GM13976 (cell line): Measurements from ENCODE around the gene CA7.

Experiments used
- DNase-seq: peaks from one replicate; pipeline ENCODE4 v3.0.0; 2012; ENCODE audit warnings: low spot score
- in situ Hi-C: fragments of 300-500 bp; cut with MboI; formaldehyde crosslinking; loops from one replicate; pipeline ENCODE4 v1.12.0; 2022; ENCODE audit warnings: low sequenced_read_pairs, mixed read lengths, inconsistent platforms; ENCODE audit not compliant: unreplicated experiment
- TF ChIP-seq, protein P1 (sequence below): IDR thresholded peaks from 2 replicates; pipeline ENCODE4 v1.5.1; 2012; ENCODE audit warnings: borderline replicate concordance, mild to moderate bottlenecking; ENCODE audit not compliant: insufficient read depth; ENCODE audit errors: extremely low read depth, missing control alignments, control extremely low read depth

Gene CA7

DNA sequence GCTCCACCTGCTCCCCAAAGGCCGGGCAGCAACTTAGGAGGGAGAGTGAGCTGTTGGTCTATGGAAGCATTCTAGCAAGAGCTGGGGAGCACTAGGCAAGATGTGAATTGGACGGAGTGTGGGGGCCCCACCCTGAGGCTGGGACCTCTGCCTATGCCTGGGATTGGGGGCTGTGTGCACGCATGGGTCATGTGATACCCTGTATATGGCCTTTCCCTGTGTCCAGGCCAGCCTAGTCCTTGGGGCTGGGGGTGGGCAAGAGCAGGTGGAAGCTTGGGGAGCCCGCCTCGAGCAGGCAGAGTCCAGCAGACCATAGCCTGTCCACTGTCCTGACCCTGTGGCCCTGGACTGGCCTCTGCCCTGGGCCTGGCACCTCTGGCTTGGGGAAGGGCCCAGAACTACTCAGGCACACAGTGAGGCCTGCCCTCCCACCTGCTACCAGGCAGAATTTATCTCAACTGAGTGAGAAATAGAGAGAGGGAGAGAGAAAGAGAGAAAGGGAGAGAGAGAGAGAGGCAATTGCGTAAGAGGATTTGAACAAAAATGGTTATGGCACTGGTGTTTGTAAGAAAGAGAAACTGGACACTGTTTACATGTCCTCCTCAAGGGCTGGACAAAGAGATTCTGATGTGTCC is 55.2 kb downstream of the CA7 start:
- TF ChIP-seq, protein P1, sequence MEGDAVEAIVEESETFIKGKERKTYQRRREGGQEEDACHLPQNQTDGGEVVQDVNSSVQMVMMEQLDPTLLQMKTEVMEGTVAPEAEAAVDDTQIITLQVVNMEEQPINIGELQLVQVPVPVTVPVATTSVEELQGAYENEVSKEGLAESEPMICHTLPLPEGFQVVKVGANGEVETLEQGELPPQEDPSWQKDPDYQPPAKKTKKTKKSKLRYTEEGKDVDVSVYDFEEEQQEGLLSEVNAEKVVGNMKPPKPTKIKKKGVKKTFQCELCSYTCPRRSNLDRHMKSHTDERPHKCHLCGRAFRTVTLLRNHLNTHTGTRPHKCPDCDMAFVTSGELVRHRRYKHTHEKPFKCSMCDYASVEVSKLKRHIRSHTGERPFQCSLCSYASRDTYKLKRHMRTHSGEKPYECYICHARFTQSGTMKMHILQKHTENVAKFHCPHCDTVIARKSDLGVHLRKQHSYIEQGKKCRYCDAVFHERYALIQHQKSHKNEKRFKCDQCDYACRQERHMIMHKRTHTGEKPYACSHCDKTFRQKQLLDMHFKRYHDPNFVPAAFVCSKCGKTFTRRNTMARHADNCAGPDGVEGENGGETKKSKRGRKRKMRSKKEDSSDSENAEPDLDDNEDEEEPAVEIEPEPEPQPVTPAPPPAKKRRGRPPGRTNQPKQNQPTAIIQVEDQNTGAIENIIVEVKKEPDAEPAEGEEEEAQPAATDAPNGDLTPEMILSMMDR = no peak
- in situ Hi-C loops = no loop called here
- no peak for DNase-seq

DNA sequence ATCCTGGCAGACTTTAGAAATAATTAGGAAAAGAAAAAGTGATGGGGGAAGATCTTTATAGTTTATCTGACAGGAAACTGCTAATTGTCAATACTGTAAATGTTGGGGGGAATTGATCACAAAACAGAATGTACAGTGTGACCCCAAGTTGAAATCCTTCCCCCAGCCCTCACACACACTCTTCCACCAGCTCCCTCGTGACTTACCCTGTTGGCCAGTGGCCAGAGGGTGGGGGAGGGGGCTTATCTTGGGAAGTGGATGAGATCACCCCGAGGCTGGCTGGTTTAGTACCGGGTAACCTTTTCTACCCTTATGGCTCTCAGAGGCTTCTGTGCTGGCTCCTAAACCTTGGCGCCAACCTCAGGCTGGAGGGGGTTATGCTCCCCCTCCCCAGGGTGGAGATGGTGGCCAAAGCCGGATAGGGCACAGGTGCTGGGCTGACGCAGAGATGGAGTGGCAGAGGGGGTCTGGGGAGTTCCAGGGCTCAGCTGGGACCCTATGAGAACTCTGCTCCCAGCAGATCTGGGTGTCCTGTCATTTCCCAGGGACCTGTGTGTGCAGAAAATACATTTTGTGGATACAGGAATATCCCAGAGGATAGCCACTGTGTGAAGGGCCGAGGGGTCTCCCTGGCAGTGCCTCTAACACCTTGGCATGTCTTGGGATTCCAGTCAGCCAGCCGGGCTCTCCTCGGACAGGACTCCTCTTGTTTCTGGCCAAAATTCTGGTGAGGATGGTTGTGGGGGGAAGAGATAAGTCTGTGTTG is 55.9 kb downstream of the CA7 start:
- in situ Hi-C loops = no loop called here
- DNase-seq = no peak
- TF ChIP-seq, protein P1 = no peak

DNA sequence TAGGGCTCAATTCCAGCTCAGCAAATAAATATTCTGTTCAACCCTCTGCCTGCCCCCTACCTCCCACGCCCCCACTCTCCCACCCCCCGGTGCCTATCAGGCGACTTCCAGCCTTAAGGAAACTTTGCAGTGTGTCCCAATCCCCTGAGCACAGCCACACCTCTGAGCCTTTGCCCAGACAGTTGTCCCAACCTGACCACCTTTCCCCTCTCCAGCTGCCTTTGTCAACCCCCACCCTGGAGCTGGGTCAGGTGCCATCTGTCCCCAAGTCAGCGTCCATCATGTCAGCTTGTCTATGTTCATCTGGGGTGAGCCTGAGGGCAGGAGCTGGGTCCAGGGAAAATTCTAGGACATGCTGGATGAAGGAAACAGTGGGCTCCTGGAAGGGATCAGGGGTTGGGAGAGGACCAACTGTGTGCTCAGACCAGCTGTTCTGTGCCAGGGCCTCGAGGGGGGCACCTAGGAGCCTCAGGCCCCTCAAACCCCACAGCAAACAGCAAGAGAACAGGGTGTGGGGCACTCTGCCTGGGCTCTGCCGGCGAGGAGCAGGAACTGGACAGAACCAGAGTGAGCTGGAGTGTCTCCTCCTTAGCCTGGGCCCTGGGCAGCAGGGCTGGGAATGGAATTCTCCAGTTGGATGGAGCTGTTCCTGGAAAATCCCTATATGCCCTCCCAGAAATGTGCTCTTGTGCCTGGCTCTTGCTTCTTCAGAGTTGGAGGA is 56.7 kb downstream of the CA7 start:
- TF ChIP-seq, protein P1 = no peak
- in situ Hi-C loops = no loop called here
- no peak for DNase-seq

DNA sequence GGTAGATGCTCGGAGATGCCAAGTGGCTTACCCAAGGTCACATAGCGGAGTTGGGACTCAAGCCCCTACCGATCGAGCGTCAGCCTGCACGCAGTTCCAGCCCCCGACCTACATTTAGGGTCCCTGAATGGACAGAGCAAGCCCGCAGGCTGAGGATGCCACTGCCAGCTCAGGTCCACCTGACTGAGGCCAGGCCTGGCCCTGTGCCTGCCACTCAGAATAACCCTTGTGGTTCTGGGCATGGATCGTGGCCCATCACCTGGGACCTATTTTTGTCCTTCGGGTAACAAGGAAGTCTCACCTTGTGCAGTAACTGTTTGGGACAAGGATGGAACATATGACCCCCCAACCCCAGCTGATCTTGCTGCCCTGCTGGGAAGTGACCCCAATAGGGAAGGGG is 57.4 kb downstream of the CA7 start:
- in situ Hi-C loops = no loop called here
- TF ChIP-seq, protein P1 = no peak
- no peak for DNase-seq

DNA sequence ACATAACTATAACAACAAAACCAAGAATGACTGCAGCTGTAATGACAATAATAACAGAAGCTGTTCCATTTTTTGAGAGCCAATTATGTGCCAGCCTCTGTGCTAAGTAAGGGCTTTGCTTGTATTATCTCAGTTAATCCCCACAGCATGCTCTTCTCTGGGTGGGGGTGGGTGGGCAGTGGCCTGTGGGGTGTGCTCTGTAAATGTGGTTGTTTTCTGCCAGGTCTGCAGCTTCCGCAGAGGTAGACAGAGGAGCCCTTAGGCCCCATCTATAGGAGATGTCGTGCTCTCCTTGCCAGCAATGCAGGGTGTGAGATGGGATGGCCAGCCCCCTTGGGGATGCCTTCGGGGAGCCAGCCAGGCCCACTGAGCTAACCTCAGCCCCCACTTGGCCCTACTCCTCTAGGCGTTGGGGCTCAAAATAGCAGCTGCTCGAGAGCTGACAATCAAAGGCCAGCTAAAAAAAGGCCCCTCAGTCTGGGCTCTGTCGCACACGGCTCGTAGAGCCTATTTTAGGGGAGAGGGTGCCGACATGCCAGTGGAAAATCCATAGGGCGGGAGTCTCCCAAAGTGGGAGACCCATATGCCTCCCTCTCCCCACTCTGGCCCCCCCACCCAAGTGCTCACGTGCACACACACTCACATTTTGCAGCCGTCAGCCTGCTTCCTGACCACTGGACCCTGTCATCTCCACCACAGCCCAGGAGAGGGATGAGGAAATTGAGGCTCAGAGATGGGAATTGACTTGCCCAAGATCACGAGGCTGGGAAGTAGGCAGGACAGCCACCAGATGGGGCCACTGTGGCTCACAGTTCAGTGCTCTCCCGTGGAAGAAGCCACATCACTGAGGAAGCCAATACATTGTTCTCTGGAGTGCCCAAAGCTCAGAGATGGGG is 58.7 kb downstream of the CA7 start:
- no peak for DNase-seq
- TF ChIP-seq, protein P1 = no peak
- in situ Hi-C loops = no loop called here
